Stimulated activated CD8-positive, alpha-beta memory T cell treated with anti-CD3 and anti-CD28 coated beads, Interleukin-12 subunit alpha, Interleukin-12 subunit beta, amount 100 ng/mL, for 4 hours (primary cell): Measurements from ENCODE around the gene SLC19A1.
"Not testable (repeated sequence)": the region's sequence is repeated elsewhere in the genome, so short reads cannot be mapped to it uniquely, and the experiment has no call there.

Source experiments
- DNase-seq: peaks from one replicate; pipeline ENCODE4 v3.0.0-alpha.2; 2020; ENCODE audit warnings: low read depth

SLC19A1 gene

DNA sequence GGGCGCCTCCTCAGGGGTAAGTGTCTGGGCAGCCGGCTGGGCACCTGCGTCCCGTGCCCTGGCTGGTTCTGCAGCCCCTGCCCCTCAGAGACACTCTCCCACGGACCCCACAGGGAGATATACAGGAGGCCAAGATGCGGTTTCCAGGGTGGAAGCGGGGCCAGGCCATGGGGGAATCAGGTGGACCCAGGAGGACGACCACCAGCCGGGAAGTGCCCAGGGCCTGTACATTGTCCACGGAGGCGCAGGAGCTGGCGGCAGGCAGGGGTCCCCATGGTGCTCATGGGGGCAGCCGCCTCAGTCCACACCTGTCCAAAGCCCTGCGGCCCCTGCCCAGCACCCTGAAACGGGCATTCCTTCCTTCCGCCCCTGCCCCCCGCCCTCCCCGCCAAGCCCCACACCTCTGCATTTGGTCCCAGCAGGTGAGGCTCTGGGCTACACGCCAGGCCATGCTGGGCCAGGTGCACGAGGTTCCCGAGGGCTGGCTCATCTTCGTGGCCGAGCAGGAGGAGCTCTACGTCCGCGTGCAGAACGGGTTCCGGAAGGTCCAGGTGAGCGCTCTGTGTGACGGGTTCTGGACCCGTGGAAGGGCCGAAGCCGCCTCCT lies 36.7 kb downstream of the SLC19A1 start:
- no peak for DNase-seq

GRCh38 chr21:45504516-45505415 lies 37.5 kb downstream of the SLC19A1 start:
- no peak for DNase-seq

DNA sequence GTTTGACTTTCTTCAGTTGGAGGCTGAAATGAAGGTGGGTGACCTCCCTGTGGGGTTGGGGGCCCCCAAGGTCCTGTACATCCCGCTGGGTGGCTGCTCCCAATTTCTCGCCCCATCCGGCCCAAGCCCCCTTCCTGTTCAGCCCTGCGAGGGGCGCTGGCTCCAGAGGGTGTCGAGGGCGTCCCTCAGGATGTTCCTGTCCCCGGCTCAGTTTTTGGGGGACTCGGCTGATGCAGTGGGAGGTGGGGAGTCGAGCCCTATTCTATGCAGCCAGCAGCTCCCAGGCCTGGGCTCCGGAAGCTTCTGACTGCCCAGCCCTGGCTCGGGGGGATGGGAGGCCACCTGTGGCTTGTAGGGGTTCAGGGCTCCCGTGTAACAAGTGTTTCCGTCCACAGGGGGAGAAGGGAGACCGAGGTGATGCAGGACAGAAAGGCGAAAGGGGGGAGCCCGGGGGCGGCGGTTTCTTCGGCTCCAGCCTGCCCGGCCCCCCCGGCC lies 38.2 kb downstream of the SLC19A1 start:
- DNase-seq, result no peak

DNA sequence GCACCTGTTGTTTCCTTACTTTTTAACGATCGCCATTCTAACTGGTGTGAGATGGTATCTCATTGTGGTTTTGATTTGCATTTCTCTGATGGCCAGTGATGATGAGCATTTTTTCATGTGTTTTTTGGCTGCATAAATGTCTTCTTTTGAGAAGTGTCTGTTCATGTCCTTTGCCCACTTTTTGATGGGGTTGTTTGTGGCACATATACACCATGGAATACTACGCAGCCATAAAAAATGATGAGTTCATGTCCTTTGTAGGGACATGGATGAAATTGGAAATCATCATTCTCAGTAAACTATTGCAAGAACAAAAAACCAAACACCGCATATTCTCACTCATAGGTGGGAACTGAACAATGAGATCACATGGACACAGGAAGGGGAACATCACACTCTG lies 39.0 kb downstream of the SLC19A1 start:
- DNase-seq, result not testable (repeated sequence)

GRCh38 chr21:45502600-45502999 lies 39.6 kb downstream of the SLC19A1 start:
- no peak for DNase-seq

DNA sequence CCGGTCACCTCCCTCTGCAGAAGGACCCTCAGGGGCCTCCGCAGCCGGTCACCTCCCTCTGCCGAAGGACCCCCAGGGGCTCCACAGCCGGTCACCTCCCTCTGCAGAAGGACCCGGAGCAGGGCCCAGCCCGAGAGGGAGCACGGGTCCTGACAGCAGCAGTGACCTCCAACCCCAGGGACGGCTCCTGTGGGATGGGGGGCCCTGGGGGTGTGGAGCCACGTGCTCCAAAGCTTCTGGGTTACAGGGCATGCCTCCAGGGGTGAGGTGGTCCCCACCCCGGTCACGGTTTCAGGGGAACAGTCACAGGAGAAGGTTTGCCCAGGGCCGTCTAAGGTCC lies 40.3 kb downstream of the SLC19A1 start:
- no peak for DNase-seq

GRCh38 chr21:45501081-45502005 lies 40.9 kb downstream of the SLC19A1 start:
- DNase-seq, result not testable (repeated sequence)

GRCh38 chr21:45499970-45500577 lies 42.2 kb downstream of the SLC19A1 start:
- DNase-seq, result no peak

- no peak for DNase-seq
Observed at GRCh38 chr21:45499201-45499750, 43.0 kb downstream of the SLC19A1 start.

DNA sequence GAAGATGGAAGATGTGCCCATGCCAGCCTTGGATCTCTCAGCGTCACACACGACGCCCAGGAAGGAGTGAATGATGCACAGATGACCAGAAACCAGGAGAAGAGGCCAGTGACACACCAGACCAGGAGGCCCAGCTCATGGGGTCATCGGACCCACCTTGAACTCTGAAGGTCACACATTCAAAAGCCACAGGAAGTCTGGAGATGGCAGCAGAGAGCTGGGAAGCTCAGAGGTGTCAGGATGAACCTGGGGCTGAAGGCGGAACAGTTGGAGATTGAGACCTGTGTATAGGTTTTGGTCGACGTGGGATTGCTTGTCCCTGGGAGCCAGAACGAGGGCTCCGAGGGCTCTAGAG lies 43.6 kb downstream of the SLC19A1 start:
- no peak for DNase-seq

DNA sequence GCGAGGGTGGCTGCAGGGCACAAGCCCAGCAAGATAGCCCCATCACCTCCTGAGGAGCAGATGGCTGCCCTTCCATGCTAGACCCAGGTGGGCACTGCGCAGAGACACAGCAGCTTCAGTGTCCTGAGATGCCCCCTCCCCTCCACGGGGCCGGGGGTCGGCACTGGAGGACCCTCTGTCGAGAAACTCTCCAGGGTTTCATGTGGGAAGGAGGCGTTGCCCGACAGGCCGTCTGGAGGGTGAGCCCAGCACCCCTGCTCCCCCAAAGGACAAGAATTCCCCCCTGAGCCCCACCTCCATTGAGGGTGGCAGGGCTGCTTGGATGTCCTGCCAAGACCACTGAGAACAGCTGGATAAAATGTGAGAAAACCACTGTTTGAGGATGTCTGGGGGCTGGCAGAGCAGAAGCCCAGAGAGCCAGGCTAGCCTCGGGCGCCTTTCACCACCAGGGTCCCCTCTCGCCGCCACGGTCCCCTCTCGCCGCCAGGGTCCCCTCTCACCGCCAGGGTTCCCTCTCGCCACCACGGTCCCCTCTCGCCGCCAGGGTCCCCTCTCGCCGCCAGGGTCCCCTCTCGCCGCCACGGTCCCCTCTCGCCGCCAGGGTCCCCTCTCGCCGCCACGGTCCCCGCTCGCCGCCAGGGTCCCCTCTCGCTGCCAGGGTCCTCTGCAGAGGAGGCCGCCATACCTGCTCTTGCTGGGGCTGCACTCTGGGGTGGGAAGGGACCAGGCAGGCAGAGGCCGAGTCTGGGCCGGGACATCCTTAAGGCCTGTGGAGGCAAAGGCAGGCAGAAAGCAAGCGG lies 44.2 kb downstream of the SLC19A1 start:
- DNase-seq, result no peak

DNA sequence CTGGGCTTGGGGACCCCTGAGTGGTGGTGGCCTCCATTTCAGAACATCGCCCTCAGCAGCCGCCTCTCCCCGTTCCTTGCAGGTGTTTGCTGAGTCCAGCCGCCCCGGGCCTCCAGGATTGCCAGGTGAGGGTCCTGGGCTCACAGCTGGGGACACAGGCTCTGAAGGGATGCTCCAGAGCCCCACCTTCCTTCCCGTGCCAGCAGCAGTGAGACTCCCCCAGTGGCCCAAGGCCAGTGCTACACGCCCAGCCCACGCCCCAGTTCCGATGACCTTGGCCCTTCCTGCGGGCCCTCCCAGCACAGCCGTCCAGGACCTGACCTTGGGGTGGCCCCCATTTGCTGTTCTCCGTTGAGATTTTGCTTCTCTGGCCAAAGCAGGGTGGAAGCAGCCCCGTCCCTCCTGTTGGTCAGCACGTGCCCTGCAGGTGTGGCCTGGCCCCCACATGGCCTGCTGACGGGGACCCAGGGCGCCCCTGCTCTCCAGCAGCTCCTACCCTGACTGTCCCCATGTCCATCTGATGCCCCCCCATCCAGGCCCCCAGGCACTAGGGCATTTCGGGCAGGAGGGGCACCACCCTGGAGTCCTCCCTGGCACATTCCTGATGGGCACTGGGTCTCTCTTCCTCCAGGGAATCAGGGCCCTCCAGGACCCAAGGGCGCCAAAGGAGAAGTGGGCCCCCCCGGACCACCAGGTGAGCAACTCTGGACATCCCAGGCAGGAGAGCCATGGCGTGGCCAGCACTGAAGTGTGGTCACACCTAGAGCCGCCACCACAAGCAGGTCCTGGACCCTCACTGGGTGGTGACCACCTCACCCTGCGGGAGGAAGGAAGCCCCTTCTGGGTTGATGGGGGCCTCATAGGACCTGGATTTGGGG lies 45.0 kb downstream of the SLC19A1 start:
- DNase-seq, result no peak

GRCh38 chr21:45496151-45496967 lies 45.9 kb downstream of the SLC19A1 start:
- no peak for DNase-seq

- no peak for DNase-seq
Observed at GRCh38 chr21:45494851-45495680, 47.2 kb downstream of the SLC19A1 start.

DNA sequence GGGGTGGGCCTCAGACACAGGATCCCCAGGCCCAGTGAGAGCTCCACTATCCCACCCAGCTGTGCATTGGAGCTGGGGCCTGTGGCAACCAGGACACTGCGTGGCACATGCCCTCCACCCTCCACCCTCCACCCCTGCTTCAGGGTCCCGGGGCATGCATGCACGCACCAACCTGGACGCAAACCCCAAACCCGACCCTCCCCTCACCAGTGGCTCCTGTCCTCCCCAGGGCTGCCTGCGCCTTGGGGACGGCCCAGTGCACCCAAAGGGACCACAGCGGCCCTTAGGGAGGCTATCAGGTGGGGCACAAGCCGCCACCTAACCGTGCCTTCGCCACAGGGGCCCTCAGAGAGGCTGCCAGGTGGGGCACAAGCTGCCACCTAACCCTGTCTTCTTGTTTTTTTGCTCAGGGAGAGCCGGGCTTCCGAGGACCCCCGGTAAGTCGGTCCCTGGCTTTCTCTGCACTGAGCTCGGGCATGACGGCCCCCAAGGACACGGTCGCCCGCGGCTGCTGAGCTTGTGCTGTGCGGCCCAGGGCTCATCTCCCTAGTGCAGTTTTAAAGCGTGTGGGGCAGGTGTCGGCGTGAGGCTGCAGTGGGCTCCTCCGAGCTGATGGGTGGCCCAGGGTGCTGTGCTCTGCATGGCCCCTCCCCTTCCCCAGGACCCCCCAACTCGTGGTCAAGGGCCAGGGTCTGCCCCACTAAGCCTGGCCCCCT lies 47.9 kb downstream of the SLC19A1 start:
- DNase-seq, result no peak

DNA sequence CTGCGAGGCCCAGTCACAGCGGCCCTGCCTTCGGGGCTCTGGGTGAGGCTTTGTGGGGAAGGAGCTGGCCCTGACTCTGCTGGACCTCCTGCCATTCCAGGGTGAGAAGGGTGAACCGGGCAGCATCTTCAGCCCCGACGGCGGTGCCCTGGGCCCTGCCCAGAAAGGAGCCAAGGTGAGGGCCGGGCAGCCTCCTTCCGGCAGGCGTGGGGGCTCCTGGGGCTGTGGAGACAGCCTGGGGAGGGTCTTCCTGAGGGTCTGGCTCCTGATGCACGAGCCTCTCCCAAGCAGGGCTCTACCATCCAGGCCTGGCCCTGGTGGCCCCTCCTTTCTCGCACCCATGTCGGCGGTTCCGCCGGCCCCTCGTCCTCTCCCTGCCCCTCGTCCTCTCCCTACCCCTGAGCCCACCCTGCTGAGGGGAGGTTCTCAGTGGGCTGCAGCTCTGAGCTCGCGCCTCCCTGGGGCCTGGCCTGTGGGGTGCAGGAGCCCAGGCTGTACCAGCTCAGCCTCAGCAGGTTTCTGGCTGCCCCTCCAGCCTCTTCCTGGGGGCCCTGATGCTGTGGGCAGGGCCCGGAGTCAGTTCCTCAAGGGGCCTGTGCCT lies 48.7 kb downstream of the SLC19A1 start:
- no peak for DNase-seq

GRCh38 chr21:45492765-45493164 lies 49.5 kb downstream of the SLC19A1 start:
- DNase-seq, result no peak
